Measurements from ENCODE around the gene FKBP2. TPM values are rescaled to one million over a fixed set of nuclear protein-coding genes. Genes with fewer than 3 reads are reported as not detected.
A peak's percentile ranks its signal among the peaks of the same experiment; 100 is the strongest.

Gene FKBP2
- total RNA-seq, 3 donors from 2014 or later (not counting 1 experiment from before 2014, with no cell fraction given), result 26.4 to 39.3 (median 30.3) TPM

GRCh38 chr11:64266339-64266738, 25.4 kb downstream of the FKBP2 start:
- no peak overlapping the region for H3K4me3 Mint-ChIP-seq
- no peaks in the 10 kb centered on the region for H3K36me3 ChIP-seq (ENCODE audit: control insufficient read depth, insufficient read depth, low read length)
- intact Hi-C loops (cut with micrococcal nuclease), result no loop called here

DNA sequence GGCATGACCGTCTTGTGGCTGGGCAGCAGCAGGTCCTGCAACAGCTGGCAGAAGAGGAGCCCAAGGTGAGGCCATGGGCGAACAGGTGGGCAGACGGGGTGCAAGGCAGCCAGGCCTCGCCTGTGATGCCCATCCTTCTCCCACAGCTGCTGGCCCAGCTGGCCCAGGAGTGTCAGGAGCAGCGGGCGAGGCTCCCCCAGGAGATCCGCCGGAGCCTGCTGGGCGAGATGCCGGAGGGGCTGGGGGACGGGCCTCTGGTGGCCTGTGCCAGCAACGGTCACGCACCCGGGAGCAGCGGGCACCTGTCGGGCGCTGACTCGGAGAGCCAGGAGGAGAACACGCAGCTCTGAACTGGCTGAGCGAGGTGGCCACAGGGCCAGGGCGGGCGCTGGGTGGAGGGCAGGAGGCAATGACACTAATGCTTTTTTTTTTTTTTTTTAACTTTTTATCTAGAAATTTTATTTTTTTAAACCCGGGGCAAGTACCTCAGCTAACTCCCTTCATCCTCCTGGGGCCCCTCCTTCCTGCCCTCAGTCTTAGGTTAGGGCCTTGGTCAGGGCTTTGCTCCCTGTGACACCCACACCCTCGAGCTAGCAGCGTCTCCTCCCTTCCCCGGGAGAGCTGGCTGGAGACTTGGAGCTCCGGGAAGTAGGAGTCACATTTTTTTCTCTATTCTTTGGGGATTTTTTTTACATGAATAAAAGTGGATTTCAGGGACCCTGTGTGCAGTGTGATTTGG, 26.5 kb downstream of the FKBP2 start:
- Mint-ChIP-seq H3K27me3 (ENCODE audit: low read depth in 2 of 2) (no peaks in the 10 kb centered on the region), H3K4me3 (peak overlapping the region; percentile 97), H3K9me3 (no peaks in the 10 kb centered on the region), H3K4me1 (peaks cover 36 to 40% of the 10 kb centered on the region in 2 donors), H3K27ac (peak overlapping the region; percentile 94 to 100), H3K36me3 (no peaks in the 10 kb centered on the region)
- H3K27ac ChIP-seq (ENCODE audit: low read length), result peak overlapping the region; percentile 92
- ATAC-seq, result no peak
- no peaks in the 10 kb centered on the region for H3K36me3 ChIP-seq (ENCODE audit: control insufficient read depth, insufficient read depth, low read length)
- no peaks in the 10 kb centered on the region for H3K9me3 ChIP-seq (ENCODE audit: control insufficient read depth, insufficient read depth, low read length)
- TF ChIP-seq, protein P1, sequence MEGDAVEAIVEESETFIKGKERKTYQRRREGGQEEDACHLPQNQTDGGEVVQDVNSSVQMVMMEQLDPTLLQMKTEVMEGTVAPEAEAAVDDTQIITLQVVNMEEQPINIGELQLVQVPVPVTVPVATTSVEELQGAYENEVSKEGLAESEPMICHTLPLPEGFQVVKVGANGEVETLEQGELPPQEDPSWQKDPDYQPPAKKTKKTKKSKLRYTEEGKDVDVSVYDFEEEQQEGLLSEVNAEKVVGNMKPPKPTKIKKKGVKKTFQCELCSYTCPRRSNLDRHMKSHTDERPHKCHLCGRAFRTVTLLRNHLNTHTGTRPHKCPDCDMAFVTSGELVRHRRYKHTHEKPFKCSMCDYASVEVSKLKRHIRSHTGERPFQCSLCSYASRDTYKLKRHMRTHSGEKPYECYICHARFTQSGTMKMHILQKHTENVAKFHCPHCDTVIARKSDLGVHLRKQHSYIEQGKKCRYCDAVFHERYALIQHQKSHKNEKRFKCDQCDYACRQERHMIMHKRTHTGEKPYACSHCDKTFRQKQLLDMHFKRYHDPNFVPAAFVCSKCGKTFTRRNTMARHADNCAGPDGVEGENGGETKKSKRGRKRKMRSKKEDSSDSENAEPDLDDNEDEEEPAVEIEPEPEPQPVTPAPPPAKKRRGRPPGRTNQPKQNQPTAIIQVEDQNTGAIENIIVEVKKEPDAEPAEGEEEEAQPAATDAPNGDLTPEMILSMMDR (IDR thresholded peaks at IDR 0.05), result no peak
- no peaks in the 10 kb centered on the region for H3K27me3 ChIP-seq (ENCODE audit: control insufficient read depth, insufficient read depth, low read length)
- 90% methylated on average over 24 of the region's 27 CpGs for WGBS (ENCODE audit: insufficient coverage)
- H3K4me1 ChIP-seq (ENCODE audit: control insufficient read depth, insufficient read depth, low read length), result peaks cover 41% of the 10 kb centered on the region
- DNase-seq, result no peak
- no peak overlapping the region for H3K4me3 ChIP-seq (ENCODE audit: low read length)
- intact Hi-C loops (cut with micrococcal nuclease), result no loop called here

More at GRCh38 chr11:64266339-64266738, 25.4 kb downstream of the FKBP2 start:
- DNase-seq (no peak), ATAC-seq (no peak)
- TF ChIP-seq, protein P1 (IDR thresholded peaks at IDR 0.05), result no peak
- H3K27me3 Mint-ChIP-seq (ENCODE audit: low read depth in 2 of 2), result no peaks in the 10 kb centered on the region
- no peaks in the 10 kb centered on the region for H3K27me3 ChIP-seq (ENCODE audit: control insufficient read depth, insufficient read depth, low read length)
- H3K27ac Mint-ChIP-seq, result no peak overlapping the region
- peaks cover 31% of the 10 kb centered on the region for H3K4me1 ChIP-seq (ENCODE audit: control insufficient read depth, insufficient read depth, low read length)
- no peak overlapping the region for H3K4me3 ChIP-seq (ENCODE audit: low read length)
- no peaks in the 10 kb centered on the region for H3K9me3 Mint-ChIP-seq
- H3K36me3 Mint-ChIP-seq, result no peaks in the 10 kb centered on the region
- peaks cover 29 to 33% of the 10 kb centered on the region in 2 donors for H3K4me1 Mint-ChIP-seq
- 97% methylated on average over 15 of the region's 15 CpGs for WGBS (ENCODE audit: insufficient coverage)
- no peaks in the 10 kb centered on the region for H3K9me3 ChIP-seq (ENCODE audit: control insufficient read depth, insufficient read depth, low read length)
- H3K27ac ChIP-seq (ENCODE audit: low read length), result no peak overlapping the region

DNA sequence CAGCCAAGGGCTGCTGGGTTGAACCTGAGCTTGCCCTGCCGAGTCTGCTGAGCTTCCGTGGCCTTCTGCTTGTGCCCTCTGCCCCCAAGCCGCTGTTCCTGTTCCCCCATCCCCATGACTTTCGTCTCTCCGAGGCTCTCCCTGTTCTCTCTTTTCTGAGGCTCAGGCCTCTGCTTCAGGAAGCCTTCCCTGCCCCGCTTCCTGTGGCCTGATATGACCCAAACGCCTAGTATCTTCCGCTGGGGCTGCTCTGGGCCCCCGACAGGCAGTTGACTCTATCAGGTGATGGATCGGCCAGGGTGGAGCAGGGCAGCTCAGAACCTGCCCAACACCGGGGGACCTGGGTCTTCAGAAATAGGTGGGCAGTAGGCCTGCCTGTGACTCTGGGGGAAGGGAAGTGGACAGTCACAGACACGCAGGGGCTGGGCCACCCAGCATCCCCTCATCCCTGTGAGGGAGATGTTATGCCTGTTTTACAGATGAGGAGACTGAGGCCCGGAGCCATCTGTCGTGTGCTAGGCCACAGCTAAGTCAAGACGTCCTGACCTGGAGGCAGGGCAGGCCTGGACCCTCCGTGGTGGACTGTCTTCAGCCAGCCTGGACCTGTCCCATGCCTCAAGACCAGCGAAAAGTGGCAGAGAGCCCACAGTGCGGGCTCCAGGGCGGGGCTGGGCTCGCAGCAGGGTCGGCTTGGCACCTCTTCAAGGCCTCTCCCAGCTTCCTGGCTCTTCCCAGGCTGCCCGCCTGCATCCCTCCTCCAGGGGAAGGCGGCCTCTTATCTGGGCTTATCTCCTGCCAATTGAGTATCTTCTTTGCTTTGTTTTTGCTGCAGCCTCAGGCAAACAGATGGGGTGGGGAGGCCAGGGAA, 27.4 kb downstream of the FKBP2 start:
- Histone ChIP-seq H3K4me3 (ENCODE audit: low read length) (peak overlapping the region; percentile 53), H3K27ac (ENCODE audit: low read length) (peak overlapping the region; percentile 92), H3K9me3 (ENCODE audit: control insufficient read depth, insufficient read depth, low read length) (no peaks in the 10 kb centered on the region), H3K36me3 (ENCODE audit: control insufficient read depth, insufficient read depth, low read length) (no peaks in the 10 kb centered on the region), H3K4me1 (ENCODE audit: control insufficient read depth, insufficient read depth, low read length) (peaks cover 42% of the 10 kb centered on the region), H3K27me3 (ENCODE audit: control insufficient read depth, insufficient read depth, low read length) (no peaks in the 10 kb centered on the region)
- no peaks in the 10 kb centered on the region for H3K9me3 Mint-ChIP-seq
- intact Hi-C loops (cut with micrococcal nuclease), result loop anchor here (2.0 kb wide), 3 partner anchors 17 to 61 kb away; partner anchors contain the start of genes FERMT3, FKBP2 and PLCB3
- no peaks in the 10 kb centered on the region for H3K27me3 Mint-ChIP-seq (ENCODE audit: low read depth in 2 of 2)
- no peaks in the 10 kb centered on the region for H3K36me3 Mint-ChIP-seq
- ATAC-seq (no peak), DNase-seq (no peak)
- peak overlapping the region; percentile 94 to 100 for H3K27ac Mint-ChIP-seq
- WGBS (ENCODE audit: insufficient coverage), result 47% methylated on average over 23 of the region's 23 CpGs
- peaks cover 36 to 40% of the 10 kb centered on the region in 2 donors for H3K4me1 Mint-ChIP-seq
- TF ChIP-seq, protein P1 (IDR thresholded peaks at IDR 0.05), result no peak
- peak overlapping the region; percentile 97 for H3K4me3 Mint-ChIP-seq
